HEK293 (cell line): Measurements from ENCODE around the gene ISG15.

Experiments used
- BCL11A ChIP-seq: fragments of 450-650 bp; formaldehyde crosslinking; IDR thresholded peaks from 2 replicates; pipeline ENCODE4 v1.5.1; 2016; ENCODE audit warnings: low read depth, missing biosample characterization, missing genetic modification characterization
- CTCF ChIP-seq: fragments of 450-650 bp; formaldehyde crosslinking; IDR thresholded peaks from 2 replicates; pipeline ENCODE4 v1.5.1; 2016; ENCODE audit warnings: missing biosample characterization, missing genetic modification characterization
- KLF1 ChIP-seq: fragments of 450-650 bp; formaldehyde crosslinking; IDR thresholded peaks from 2 replicates; pipeline ENCODE4 v1.5.1; 2016; ENCODE audit warnings: missing biosample characterization, missing genetic modification characterization
- MYNN ChIP-seq: fragments of 450-650 bp; formaldehyde crosslinking; IDR thresholded peaks from 2 replicates; pipeline ENCODE4 v1.5.1; 2016; ENCODE audit warnings: missing biosample characterization, missing genetic modification characterization, borderline replicate concordance
- ZNF223 ChIP-seq: fragments of 450-650 bp; formaldehyde crosslinking; IDR thresholded peaks from 2 replicates; pipeline ENCODE4 v1.5.1; 2016; ENCODE audit warnings: missing biosample characterization, missing genetic modification characterization
- ZNF239 ChIP-seq: fragments of 450-650 bp; formaldehyde crosslinking; IDR thresholded peaks from 2 replicates; pipeline ENCODE4 v1.5.1; 2016; ENCODE audit warnings: missing biosample characterization, missing genetic modification characterization
- ZNF280C ChIP-seq: fragments of 450-650 bp; formaldehyde crosslinking; IDR thresholded peaks from 2 replicates; pipeline ENCODE4 v1.5.1; 2016; ENCODE audit warnings: missing biosample characterization, missing genetic modification characterization
- ZNF777 ChIP-seq: fragments of 450-650 bp; formaldehyde crosslinking; IDR thresholded peaks from 2 replicates; pipeline ENCODE4 v1.5.1; 2017; ENCODE audit warnings: missing biosample characterization, missing genetic modification characterization, borderline replicate concordance
- TF ChIP-seq, protein P1 (sequence below): sonication (generic); formaldehyde crosslinking; IDR thresholded peaks from 2 replicates; pipeline ENCODE4 v1.8.1; 2022; ENCODE audit warnings: mild to moderate bottlenecking, moderate library complexity, missing genetic modification reagents

- TF ChIP-seq ZNF239 = no peak
- no peak for TF ChIP-seq MYNN (tag by site-specific recombination)
- no peak for TF ChIP-seq BCL11A (tag by site-specific recombination)
- no peak for TF ChIP-seq CTCF (tag by site-specific recombination)
- TF ChIP-seq, protein P1, sequence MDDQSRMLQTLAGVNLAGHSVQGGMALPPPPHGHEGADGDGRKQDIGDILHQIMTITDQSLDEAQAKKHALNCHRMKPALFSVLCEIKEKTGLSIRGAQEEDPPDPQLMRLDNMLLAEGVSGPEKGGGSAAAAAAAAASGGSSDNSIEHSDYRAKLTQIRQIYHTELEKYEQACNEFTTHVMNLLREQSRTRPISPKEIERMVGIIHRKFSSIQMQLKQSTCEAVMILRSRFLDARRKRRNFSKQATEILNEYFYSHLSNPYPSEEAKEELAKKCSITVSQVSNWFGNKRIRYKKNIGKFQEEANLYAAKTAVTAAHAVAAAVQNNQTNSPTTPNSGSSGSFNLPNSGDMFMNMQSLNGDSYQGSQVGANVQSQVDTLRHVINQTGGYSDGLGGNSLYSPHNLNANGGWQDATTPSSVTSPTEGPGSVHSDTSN (CRISPR knock-in tag) = no peak
- TF ChIP-seq KLF1 (tag by site-specific recombination) = no peak
- no peak for TF ChIP-seq ZNF280C
- no peak for TF ChIP-seq ZNF777 (tag by site-specific recombination)
- TF ChIP-seq ZNF223 (tag by site-specific recombination) = no peak
These were observed 8.6 kb downstream of the ISG15 start for GRCh38 chr1:1021920-1022259.
